GM21786 (cell line): Measurements from ENCODE around the gene HOXD11.

ENCODE experiments used
- ATAC-seq: cut with Tn5 transposase; IDR thresholded peaks from one replicate; pipeline ENCODE4 v1.9.1; 2021; ENCODE audit not compliant: unreplicated experiment

Gene HOXD11

GRCh38 chr2:176130957-176131847 lies 24.1 kb downstream of the HOXD11 start:
- no peak for ATAC-seq

GRCh38 chr2:176131848-176132158 lies 24.7 kb downstream of the HOXD11 start:
- ATAC-seq = no peak

GRCh38 chr2:176132205-176133171 lies 25.4 kb downstream of the HOXD11 start:
- no peak for ATAC-seq

GRCh38 chr2:176133389-176133788 lies 26.3 kb downstream of the HOXD11 start:
- no peak for ATAC-seq

GRCh38 chr2:176134035-176134434 lies 27.0 kb downstream of the HOXD11 start:
- ATAC-seq = no peak

GRCh38 chr2:176135035-176135440 lies 28.0 kb downstream of the HOXD11 start:
- no peak for ATAC-seq

GRCh38 chr2:176136374-176137251 lies 29.5 kb downstream of the HOXD11 start:
- ATAC-seq = no peak

GRCh38 chr2:176137252-176137580 lies 30.1 kb downstream of the HOXD11 start:
- ATAC-seq = no peak

- ATAC-seq = no peak
These were observed 30.8 kb downstream of the HOXD11 start for GRCh38 chr2:176137906-176138305.

GRCh38 chr2:176138526-176138922 lies 31.4 kb downstream of the HOXD11 start:
- ATAC-seq = no peak

GRCh38 chr2:176138923-176139660 lies 32.0 kb downstream of the HOXD11 start:
- ATAC-seq = no peak

GRCh38 chr2:176139661-176140512 lies 32.8 kb downstream of the HOXD11 start:
- ATAC-seq = no peak

GRCh38 chr2:176140513-176141317 lies 33.6 kb downstream of the HOXD11 start:
- ATAC-seq = peak; percentile 90

- ATAC-seq = no peak
These were observed 35.2 kb downstream of the HOXD11 start for GRCh38 chr2:176142281-176142680.

- no peak for ATAC-seq
These were observed 38.2 kb downstream of the HOXD11 start for GRCh38 chr2:176145085-176145969.

GRCh38 chr2:176146101-176146500 lies 39.0 kb downstream of the HOXD11 start:
- ATAC-seq = no peak

- no peak for ATAC-seq
These were observed 39.6 kb downstream of the HOXD11 start for GRCh38 chr2:176146645-176147044.
